HG02885 (cell line): Measurements from ENCODE around the gene SGMS1.

Experiments
- ATAC-seq: cut with Tn5 transposase; IDR thresholded peaks from one replicate; pipeline ENCODE4 v1.9.1; 2021; ENCODE audit warnings: mild to moderate bottlenecking; ENCODE audit not compliant: unreplicated experiment, poor library complexity

The SGMS1 gene

GRCh38 chr10:50326172-50326555, 297.6 kb downstream of the SGMS1 start:
- no peak for ATAC-seq

GRCh38 chr10:50325449-50326171, 298.1 kb downstream of the SGMS1 start:
- ATAC-seq, result peak; percentile 91

GRCh38 chr10:50324680-50325393, 298.9 kb downstream of the SGMS1 start:
- no peak for ATAC-seq

GRCh38 chr10:50324046-50324445, 299.7 kb downstream of the SGMS1 start:
- ATAC-seq, result no peak

GRCh38 chr10:50322077-50322476, 301.7 kb downstream of the SGMS1 start:
- no peak for ATAC-seq

GRCh38 chr10:50318129-50318528, 305.6 kb downstream of the SGMS1 start:
- no peak for ATAC-seq

- no peak for ATAC-seq
Measured at GRCh38 chr10:50316695-50317648, 306.8 kb downstream of the SGMS1 start.

- no peak for ATAC-seq
Measured at GRCh38 chr10:50316174-50316573, 307.6 kb downstream of the SGMS1 start.

- ATAC-seq, result no peak
Measured at GRCh38 chr10:50315424-50315823, 308.3 kb downstream of the SGMS1 start.

- no peak for ATAC-seq
Measured at GRCh38 chr10:50314169-50315071, 309.3 kb downstream of the SGMS1 start.

- no peak for ATAC-seq
Measured at GRCh38 chr10:50312464-50313437, 311.0 kb downstream of the SGMS1 start.

GRCh38 chr10:50310560-50311174, 313.1 kb downstream of the SGMS1 start:
- ATAC-seq, result peak; percentile 83

- ATAC-seq, result no peak
Measured at GRCh38 chr10:50309342-50309741, 314.4 kb downstream of the SGMS1 start.

- ATAC-seq, result no peak
Measured at GRCh38 chr10:50304660-50305059, 319.1 kb downstream of the SGMS1 start.

- no peak for ATAC-seq
Measured at GRCh38 chr10:50299948-50300669, 323.6 kb downstream of the SGMS1 start.

- ATAC-seq, result no peak
Measured at GRCh38 chr10:50295367-50295766, 328.4 kb downstream of the SGMS1 start.

- ATAC-seq, result no peak
Measured at GRCh38 chr10:50294582-50294981, 329.2 kb downstream of the SGMS1 start.
